Trophoblast cell (in vitro differentiated cells and primary cell): Measurements from ENCODE around the gene TTI1.

ENCODE experiments used
- DNase-seq, 2 donors: peaks; one replicate each; pipeline ENCODE4 v3.0.0-alpha.2; 2016
- H2AFZ ChIP-seq: 2 replicates; pipeline ENCODE4 v1.6.1; 2013; ENCODE audit warnings: low read length, moderate library complexity, mild to moderate bottlenecking; ENCODE audit not compliant: insufficient read depth, poor library complexity
- H2AK5ac ChIP-seq: 2 replicates; pipeline ENCODE4 v1.6.1; 2013; ENCODE audit warnings: mild to moderate bottlenecking, low read length
- H2BK120ac ChIP-seq: 2 replicates; pipeline ENCODE4 v1.6.1; 2013; ENCODE audit warnings: low read length, mild to moderate bottlenecking, moderate library complexity; ENCODE audit not compliant: insufficient read depth, poor library complexity
- H2BK12ac ChIP-seq: 2 replicates; pipeline ENCODE4 v1.6.1; 2013; ENCODE audit warnings: mild to moderate bottlenecking, low read length, moderate library complexity
- H2BK5ac ChIP-seq: 2 replicates; pipeline ENCODE4 v1.6.1; 2013; ENCODE audit warnings: low read length, low read depth, moderate library complexity, mild to moderate bottlenecking; ENCODE audit not compliant: poor library complexity
- H3K14ac ChIP-seq: 2 replicates; pipeline ENCODE4 v1.6.1; 2013; ENCODE audit warnings: mild to moderate bottlenecking, low read length
- H3K18ac ChIP-seq: 2 replicates; pipeline ENCODE4 v1.6.1; 2013; ENCODE audit warnings: mild to moderate bottlenecking, low read length
- H3K23ac ChIP-seq: 2 replicates; pipeline ENCODE4 v1.6.1; 2013; ENCODE audit warnings: low read length
- H3K27ac ChIP-seq: 2 replicates; pipeline ENCODE4 v1.5.1; 2013; ENCODE audit warnings: low read depth, mild to moderate bottlenecking, inconsistent platforms, low read length, moderate library complexity
- H3K27me3 ChIP-seq: 2 replicates; pipeline ENCODE4 v1.6.1; 2013; ENCODE audit warnings: inconsistent platforms, mild to moderate bottlenecking, low read length, moderate library complexity; ENCODE audit not compliant: insufficient read depth
- H3K36me3 ChIP-seq, 2 experiments: 1 replicate in 1 of 2; 2 replicates in 1 of 2; pipeline ENCODE4 v1.6.1; 2013; ENCODE audit warnings: low read length in 2 of 2, mild to moderate bottlenecking in 2 of 2, moderate library complexity in 1 of 2; ENCODE audit not compliant: insufficient read depth in 2 of 2, control insufficient read depth in 1 of 2
- H3K4ac ChIP-seq: 2 replicates; pipeline ENCODE4 v1.6.1; 2013; ENCODE audit warnings: low read depth, mild to moderate bottlenecking, low read length, moderate library complexity
- H3K4me1 ChIP-seq, 2 experiments: 1 replicate in 1 of 2; 2 replicates in 1 of 2; pipeline ENCODE4 v1.6.1; 2013; ENCODE audit warnings: low read length in 2 of 2, mild to moderate bottlenecking in 2 of 2, moderate library complexity in 1 of 2; ENCODE audit not compliant: insufficient read depth in 2 of 2, control insufficient read depth in 1 of 2
- H3K4me2 ChIP-seq: 2 replicates; pipeline ENCODE4 v1.6.1; 2013; ENCODE audit warnings: inconsistent platforms, mild to moderate bottlenecking, low read length, moderate library complexity
- H3K4me3 ChIP-seq: 2 replicates; pipeline ENCODE4 v1.5.1; 2013; ENCODE audit warnings: mild to moderate bottlenecking, low read depth, low read length, inconsistent platforms
- H3K79me1 ChIP-seq: one replicate; pipeline ENCODE4 v1.6.1; 2013; ENCODE audit warnings: low read length
- H3K79me2 ChIP-seq: 2 replicates; pipeline ENCODE4 v1.6.1; 2013; ENCODE audit warnings: low read length, mild to moderate bottlenecking; ENCODE audit not compliant: control insufficient read depth, insufficient read depth, poor library complexity
- H3K9ac ChIP-seq: 2 replicates; pipeline ENCODE4 v1.6.1; 2013; ENCODE audit warnings: mild to moderate bottlenecking, low read length
- H3K9me3 ChIP-seq: 2 replicates; pipeline ENCODE4 v1.6.1; 2013; ENCODE audit warnings: low read depth, mild to moderate bottlenecking, control low read depth, inconsistent platforms, low read length; ENCODE audit not compliant: insufficient read depth
- H4K12ac ChIP-seq: 2 replicates; pipeline ENCODE4 v1.6.1; 2013; ENCODE audit warnings: low read depth, mild to moderate bottlenecking, low read length, moderate library complexity
- H4K8ac ChIP-seq: 2 replicates; pipeline ENCODE4 v1.6.1; 2013; ENCODE audit warnings: low read depth, mild to moderate bottlenecking, low read length, moderate library complexity
- H4K91ac ChIP-seq: one replicate; pipeline ENCODE4 v1.6.1; 2013; ENCODE audit warnings: low read depth, mild to moderate bottlenecking, low read length, moderate library complexity
- WGBS: extraction: QIAGEN DNeasy Blood & Tissue Kit; methylation state at CpG from one replicate; pipeline ENCODE4 v1.1.7; 2013; ENCODE audit warnings: missing lambda C conversion rate; ENCODE audit not compliant: insufficient read length, insufficient coverage; ENCODE audit errors: extremely low coverage; 5-methylcytosine and 5-hydroxymethylcytosine counted together

Gene TTI1

DNA sequence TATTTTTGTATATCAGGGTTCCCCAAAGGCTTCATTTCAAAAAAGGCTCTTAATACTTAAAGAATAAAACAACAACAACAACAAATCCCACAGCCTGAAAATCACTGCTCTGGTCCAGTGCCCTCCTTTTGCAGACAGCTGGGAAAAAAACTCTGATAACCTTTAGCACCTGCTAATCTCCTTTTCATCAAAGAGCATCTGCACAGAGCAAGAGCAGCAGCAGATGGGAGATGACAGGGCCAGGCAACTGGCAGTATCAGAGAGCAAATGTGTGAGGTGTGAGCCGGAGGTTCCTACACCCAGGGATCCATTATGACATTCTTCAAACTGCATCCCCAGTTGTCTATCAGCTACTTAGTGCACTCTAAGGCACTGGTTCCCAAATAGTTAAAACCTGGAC is 25.7 kb downstream of the TTI1 start:
- Histone ChIP-seq H3K4me3 (no peak overlapping the region), H2BK12ac (no peak overlapping the region), H4K12ac (no peak overlapping the region), H3K14ac (no peak overlapping the region), H3K4me2 (no peak overlapping the region), H3K27ac (no peak overlapping the region), H2BK5ac (no peak overlapping the region), H4K8ac (no peak overlapping the region), H4K91ac (no peak overlapping the region), H2BK120ac (no peak overlapping the region), H3K79me1 (no peaks in the 10 kb centered on the region), H2AK5ac (no peak overlapping the region), H3K27me3 (no peaks in the 10 kb centered on the region), H3K36me3 (peaks cover 10 to 15% of the 10 kb centered on the region in 2 experiments), H3K23ac (no peak overlapping the region), H2AFZ (no peak overlapping the region), H3K18ac (no peak overlapping the region), H3K79me2 (no peaks in the 10 kb centered on the region), H3K9me3 (no peaks in the 10 kb centered on the region), H3K9ac (no peak overlapping the region), H3K4me1 (no peaks in the 10 kb centered on the region), H3K4ac (no peak overlapping the region)
- no CpG with 5 or more reads among the region's 1 CpG for WGBS
- no peak for DNase-seq

DNA sequence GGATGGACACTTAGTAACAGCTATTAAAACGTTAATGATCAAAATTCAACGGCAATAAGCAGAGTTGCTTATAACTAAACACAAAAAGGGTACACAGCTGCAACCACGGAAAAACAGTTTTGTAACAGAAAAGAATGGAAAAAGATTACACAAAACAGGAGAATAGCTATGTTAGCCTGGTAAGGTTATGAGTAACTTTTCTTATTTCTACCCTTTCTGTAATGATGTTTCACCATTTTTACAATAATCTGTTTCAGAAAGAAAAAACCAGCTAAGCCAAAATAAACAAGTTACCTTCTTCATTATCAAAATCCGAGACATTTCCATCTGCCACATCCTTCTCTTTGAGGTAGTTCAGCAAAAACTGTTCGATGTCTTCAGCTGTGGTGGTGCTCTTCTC is 27.4 kb downstream of the TTI1 start:
- Histone ChIP-seq H3K23ac (no peak overlapping the region), H3K79me1 (no peaks in the 10 kb centered on the region), H4K91ac (no peak overlapping the region), H3K9ac (no peak overlapping the region), H2BK5ac (no peak overlapping the region), H3K4me1 (no peaks in the 10 kb centered on the region), H2AK5ac (no peak overlapping the region), H2AFZ (no peak overlapping the region), H3K36me3 (peaks cover 9 to 14% of the 10 kb centered on the region in 2 experiments), H2BK120ac (no peak overlapping the region), H3K14ac (no peak overlapping the region), H3K4me3 (no peak overlapping the region), H3K27ac (no peak overlapping the region), H3K4me2 (no peak overlapping the region), H3K9me3 (no peaks in the 10 kb centered on the region), H3K27me3 (no peaks in the 10 kb centered on the region), H2BK12ac (no peak overlapping the region), H3K18ac (no peak overlapping the region), H3K79me2 (no peaks in the 10 kb centered on the region), H4K8ac (no peak overlapping the region), H4K12ac (no peak overlapping the region), H3K4ac (no peak overlapping the region)
- no CpG with 5 or more reads among the region's 5 CpGs for whole genome bisulfite sequencing
- DNase-seq: no peak

DNA sequence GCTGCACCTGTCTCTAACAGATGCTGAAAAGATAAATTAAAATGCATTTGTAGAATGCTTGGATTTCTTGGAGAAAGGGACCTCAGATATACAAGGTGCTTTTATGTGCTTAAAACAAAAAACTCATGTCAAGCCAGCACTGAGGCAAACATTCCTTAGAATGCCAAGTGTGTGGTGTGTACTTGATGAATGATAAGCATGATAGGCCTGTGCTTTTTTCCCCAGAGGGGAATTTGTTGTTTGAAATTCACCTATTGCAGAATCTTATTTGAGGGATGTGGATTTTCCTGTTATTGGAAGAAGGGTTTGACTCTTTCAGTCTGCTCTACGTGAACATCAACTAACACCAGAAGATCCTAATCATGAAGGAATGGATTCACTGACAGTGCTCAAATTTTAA is 28.8 kb downstream of the TTI1 start:
- Histone ChIP-seq H3K27ac (no peak overlapping the region), H3K4me3 (no peak overlapping the region), H3K79me2 (no peaks in the 10 kb centered on the region), H3K23ac (no peak overlapping the region), H3K14ac (no peak overlapping the region), H3K79me1 (no peaks in the 10 kb centered on the region), H3K9me3 (no peaks in the 10 kb centered on the region), H2BK120ac (no peak overlapping the region), H3K27me3 (no peaks in the 10 kb centered on the region), H2BK12ac (no peak overlapping the region), H2AK5ac (no peak overlapping the region), H3K18ac (no peak overlapping the region), H3K4me2 (no peak overlapping the region), H3K4ac (no peak overlapping the region), H4K12ac (no peak overlapping the region), H3K9ac (no peak overlapping the region), H4K8ac (no peak overlapping the region), H3K36me3 (peaks cover 16 to 27% of the 10 kb centered on the region in 2 experiments), H2BK5ac (no peak overlapping the region), H3K4me1 (no peaks in the 10 kb centered on the region), H2AFZ (no peak overlapping the region), H4K91ac (no peak overlapping the region)
- DNase-seq: peak; percentile 82 to 99
- no CpG with 5 or more reads among the region's 1 CpG for WGBS

DNA sequence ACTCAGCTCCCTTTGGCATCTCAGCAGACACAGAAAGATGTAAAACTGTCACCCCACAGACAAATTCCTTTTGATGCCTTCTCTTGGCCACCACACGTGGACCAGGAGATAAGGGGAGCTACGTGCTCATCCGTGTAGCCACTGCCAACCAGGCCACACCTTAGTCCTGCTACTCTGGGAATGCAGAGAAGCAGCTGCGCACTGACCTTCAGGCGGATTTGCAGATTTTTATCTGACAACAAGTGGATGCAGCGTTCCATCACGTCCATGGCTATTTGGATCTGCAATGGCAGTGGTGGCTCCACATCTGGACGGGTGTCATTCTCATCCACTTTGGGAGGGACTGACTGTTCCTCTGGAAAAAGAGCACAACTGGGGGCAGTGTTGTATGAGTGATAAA is 30.8 kb downstream of the TTI1 start:
- no peak overlapping the region for H2BK5ac ChIP-seq
- H3K9ac ChIP-seq: no peak overlapping the region
- no peak overlapping the region for H4K8ac ChIP-seq
- H3K23ac ChIP-seq: no peak overlapping the region
- no peak overlapping the region for H3K18ac ChIP-seq
- no CpG with 5 or more reads among the region's 8 CpGs for WGBS
- H3K27me3 ChIP-seq: no peaks in the 10 kb centered on the region
- peak overlapping the region; percentile 17 for H2AFZ ChIP-seq
- H4K91ac ChIP-seq: no peak overlapping the region
- H3K79me2 ChIP-seq: no peaks in the 10 kb centered on the region
- no peak overlapping the region for H3K4me3 ChIP-seq
- DNase-seq: peak; percentile 97 to 99
- H2AK5ac ChIP-seq: no peak overlapping the region
- no peak overlapping the region for H3K4ac ChIP-seq
- H4K12ac ChIP-seq: no peak overlapping the region
- no peaks in the 10 kb centered on the region for H3K9me3 ChIP-seq
- H2BK120ac ChIP-seq: no peak overlapping the region
- no peak overlapping the region for H3K14ac ChIP-seq
- H3K27ac ChIP-seq: no peak overlapping the region
- H3K36me3 ChIP-seq: peaks cover 21 to 40% of the 10 kb centered on the region in 2 experiments
- no peaks in the 10 kb centered on the region for H3K4me1 ChIP-seq
- no peak overlapping the region for H2BK12ac ChIP-seq
- H3K4me2 ChIP-seq: no peak overlapping the region
- no peaks in the 10 kb centered on the region for H3K79me1 ChIP-seq
